IMR-90 (cell line): Measurements from ENCODE around the gene RPS6KL1.

Experiments used
- BHLHE40 ChIP-seq: fragments of 150-350 bp; IDR thresholded peaks from 2 replicates; pipeline ENCODE4 v1.6.1; 2016; ENCODE audit warnings: mild to moderate bottlenecking, low read depth, low read length
- MXI1 ChIP-seq: IDR thresholded peaks from 2 replicates; pipeline ENCODE4 v1.6.1; 2012; ENCODE audit warnings: low read depth, mild to moderate bottlenecking, low read length, moderate library complexity, borderline replicate concordance
- POLR2A ChIP-seq: IDR thresholded peaks from 2 replicates; pipeline ENCODE4 v1.6.1; 2012; ENCODE audit warnings: mild to moderate bottlenecking, low read depth, low read length
- TF ChIP-seq, protein P1 (sequence below): conservative IDR thresholded peaks from 2 replicates; pipeline ENCODE4 v1.5.1; 2012; ENCODE audit warnings: mild to moderate bottlenecking, low read depth, low read length, improper control_type of control experiment
- TF ChIP-seq, protein P2 (sequence below): fragments of 150-350 bp; IDR thresholded peaks from 2 replicates; pipeline ENCODE4 v1.6.1; 2016; ENCODE audit warnings: low read depth, mild to moderate bottlenecking, low read length, moderate library complexity, borderline replicate concordance

DNA sequence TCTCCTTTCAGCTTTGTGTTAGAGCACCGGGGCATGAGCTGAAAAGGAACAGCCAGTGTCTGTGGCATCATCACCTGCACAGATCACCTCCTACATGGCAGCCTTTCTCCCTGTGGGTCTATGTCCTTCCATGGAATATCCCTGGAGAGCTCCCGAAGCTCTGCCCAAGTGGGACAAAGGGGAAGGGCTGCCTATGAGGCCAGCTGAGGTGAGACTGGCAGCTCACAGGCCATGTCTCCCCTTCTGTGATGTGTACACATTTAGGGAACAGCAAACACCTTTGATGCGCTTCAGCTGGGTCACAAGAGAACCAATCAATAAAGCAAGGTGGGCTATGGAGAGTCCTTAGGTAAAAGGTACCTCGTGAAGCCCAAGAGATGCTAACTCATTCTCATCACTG is 51.2 kb downstream of the RPS6KL1 start:
- TF ChIP-seq, protein P1, sequence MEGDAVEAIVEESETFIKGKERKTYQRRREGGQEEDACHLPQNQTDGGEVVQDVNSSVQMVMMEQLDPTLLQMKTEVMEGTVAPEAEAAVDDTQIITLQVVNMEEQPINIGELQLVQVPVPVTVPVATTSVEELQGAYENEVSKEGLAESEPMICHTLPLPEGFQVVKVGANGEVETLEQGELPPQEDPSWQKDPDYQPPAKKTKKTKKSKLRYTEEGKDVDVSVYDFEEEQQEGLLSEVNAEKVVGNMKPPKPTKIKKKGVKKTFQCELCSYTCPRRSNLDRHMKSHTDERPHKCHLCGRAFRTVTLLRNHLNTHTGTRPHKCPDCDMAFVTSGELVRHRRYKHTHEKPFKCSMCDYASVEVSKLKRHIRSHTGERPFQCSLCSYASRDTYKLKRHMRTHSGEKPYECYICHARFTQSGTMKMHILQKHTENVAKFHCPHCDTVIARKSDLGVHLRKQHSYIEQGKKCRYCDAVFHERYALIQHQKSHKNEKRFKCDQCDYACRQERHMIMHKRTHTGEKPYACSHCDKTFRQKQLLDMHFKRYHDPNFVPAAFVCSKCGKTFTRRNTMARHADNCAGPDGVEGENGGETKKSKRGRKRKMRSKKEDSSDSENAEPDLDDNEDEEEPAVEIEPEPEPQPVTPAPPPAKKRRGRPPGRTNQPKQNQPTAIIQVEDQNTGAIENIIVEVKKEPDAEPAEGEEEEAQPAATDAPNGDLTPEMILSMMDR, result no peak
- TF ChIP-seq MXI1 (no peak), POLR2A (no peak), BHLHE40 (no peak)
- TF ChIP-seq, protein P2, sequence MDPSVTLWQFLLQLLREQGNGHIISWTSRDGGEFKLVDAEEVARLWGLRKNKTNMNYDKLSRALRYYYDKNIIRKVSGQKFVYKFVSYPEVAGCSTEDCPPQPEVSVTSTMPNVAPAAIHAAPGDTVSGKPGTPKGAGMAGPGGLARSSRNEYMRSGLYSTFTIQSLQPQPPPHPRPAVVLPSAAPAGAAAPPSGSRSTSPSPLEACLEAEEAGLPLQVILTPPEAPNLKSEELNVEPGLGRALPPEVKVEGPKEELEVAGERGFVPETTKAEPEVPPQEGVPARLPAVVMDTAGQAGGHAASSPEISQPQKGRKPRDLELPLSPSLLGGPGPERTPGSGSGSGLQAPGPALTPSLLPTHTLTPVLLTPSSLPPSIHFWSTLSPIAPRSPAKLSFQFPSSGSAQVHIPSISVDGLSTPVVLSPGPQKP, result no peak
